ENCODE data around the gene KCNQ4. TPM values are rescaled to one million over a fixed set of nuclear protein-coding genes. Genes with fewer than 3 reads are reported as not detected.
A peak's percentile ranks its signal among the peaks of the same experiment; 100 is the strongest.

KCNQ4 gene
- polyA plus RNA-seq, 1 experiment, result 0.06 TPM

DNA sequence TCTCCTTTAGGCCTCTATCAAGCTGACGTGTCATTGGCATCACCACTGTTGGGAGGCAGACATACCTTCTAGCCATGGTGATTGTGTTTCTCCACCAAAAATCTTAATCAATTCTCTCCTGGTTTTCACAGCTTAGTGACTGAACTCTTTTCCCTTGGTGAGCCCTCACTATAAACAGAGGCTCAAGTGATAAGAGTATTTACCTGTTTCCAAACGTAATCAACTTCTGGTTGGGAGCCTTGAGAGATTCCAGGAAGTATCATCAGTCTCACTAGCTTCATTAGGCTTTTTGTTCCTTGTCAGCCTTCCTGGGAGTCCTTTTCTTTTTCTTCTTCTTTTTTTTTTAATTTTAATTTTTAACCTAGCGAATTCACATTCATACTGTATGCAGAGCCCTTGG, 33.8 kb upstream of the KCNQ4 start:
- POLR2A ChIA-PET, result interaction anchor here (0.6 kb wide), 1 partner anchor 11 kb away, joined by 3 read pairs; no protein-coding TSS in a partner anchor
- H3K4me3 ChIP-seq (ENCODE audit: low read depth, low read length), result no peak overlapping the region
- CTCF ChIA-PET, result interaction anchor here (0.8 to 1.0 kb wide), 2 partner anchors 15 to 16 kb away, joined by 3 read pairs; no protein-coding TSS in a partner anchor
- no peaks in the 10 kb centered on the region for H3K27me3 ChIP-seq (ENCODE audit: control insufficient read depth, insufficient read depth, low read length)
- no peak for DNase-seq (ENCODE audit: low read depth)
- no peaks in the 10 kb centered on the region; the same call in 1 of the 2 replicates for H3K36me3 ChIP-seq (ENCODE audit: control insufficient read depth, insufficient read depth, low read length)
- TF ChIP-seq, protein P1, sequence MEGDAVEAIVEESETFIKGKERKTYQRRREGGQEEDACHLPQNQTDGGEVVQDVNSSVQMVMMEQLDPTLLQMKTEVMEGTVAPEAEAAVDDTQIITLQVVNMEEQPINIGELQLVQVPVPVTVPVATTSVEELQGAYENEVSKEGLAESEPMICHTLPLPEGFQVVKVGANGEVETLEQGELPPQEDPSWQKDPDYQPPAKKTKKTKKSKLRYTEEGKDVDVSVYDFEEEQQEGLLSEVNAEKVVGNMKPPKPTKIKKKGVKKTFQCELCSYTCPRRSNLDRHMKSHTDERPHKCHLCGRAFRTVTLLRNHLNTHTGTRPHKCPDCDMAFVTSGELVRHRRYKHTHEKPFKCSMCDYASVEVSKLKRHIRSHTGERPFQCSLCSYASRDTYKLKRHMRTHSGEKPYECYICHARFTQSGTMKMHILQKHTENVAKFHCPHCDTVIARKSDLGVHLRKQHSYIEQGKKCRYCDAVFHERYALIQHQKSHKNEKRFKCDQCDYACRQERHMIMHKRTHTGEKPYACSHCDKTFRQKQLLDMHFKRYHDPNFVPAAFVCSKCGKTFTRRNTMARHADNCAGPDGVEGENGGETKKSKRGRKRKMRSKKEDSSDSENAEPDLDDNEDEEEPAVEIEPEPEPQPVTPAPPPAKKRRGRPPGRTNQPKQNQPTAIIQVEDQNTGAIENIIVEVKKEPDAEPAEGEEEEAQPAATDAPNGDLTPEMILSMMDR (IDR thresholded peaks at IDR 0.05; ENCODE audit: insufficient read depth, low read depth, low read length), result no peak

DNA sequence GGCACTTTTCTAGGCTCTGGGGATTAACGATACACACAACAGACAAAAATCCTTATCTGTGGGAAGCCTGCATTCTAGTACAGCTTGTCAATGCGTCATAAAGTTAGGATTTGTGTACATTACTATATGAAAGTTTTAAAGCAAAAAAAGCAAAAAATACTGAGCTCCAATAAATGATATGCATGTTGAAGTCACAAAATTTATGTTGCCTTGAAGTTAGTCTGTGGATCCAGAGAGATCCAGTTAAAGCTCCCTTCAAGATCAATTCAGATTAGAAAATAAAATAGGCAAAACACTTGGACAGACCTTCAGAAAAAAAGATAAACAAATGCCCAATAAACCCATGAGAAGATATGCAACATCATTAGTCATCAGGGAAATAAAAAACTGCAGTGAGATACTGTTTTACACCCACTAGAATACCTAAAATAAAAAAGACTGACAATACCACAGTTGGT, 33.1 kb upstream of the KCNQ4 start:
- ChIA-PET POLR2A (interaction anchor here (0.6 kb wide), 1 partner anchor 11 kb away, joined by 3 read pairs; no protein-coding TSS in a partner anchor), CTCF (interaction anchor here (0.6 to 1.0 kb wide), 3 partner anchors 10 to 15 kb away, joined by 3 to 4 read pairs (median 3); no protein-coding TSS in a partner anchor)
- Histone ChIP-seq H3K36me3 (ENCODE audit: control insufficient read depth, insufficient read depth, low read length) (peaks cover 2% of the 10 kb centered on the region), H3K27me3 (ENCODE audit: control insufficient read depth, insufficient read depth, low read length) (no peaks in the 10 kb centered on the region), H3K4me3 (ENCODE audit: low read depth, low read length) (no peak overlapping the region)
- DNase-seq (ENCODE audit: low read depth), result peak; percentile 52
- TF ChIP-seq, protein P1 (IDR thresholded peaks at IDR 0.05; ENCODE audit: insufficient read depth, low read depth, low read length), result no peak

DNA sequence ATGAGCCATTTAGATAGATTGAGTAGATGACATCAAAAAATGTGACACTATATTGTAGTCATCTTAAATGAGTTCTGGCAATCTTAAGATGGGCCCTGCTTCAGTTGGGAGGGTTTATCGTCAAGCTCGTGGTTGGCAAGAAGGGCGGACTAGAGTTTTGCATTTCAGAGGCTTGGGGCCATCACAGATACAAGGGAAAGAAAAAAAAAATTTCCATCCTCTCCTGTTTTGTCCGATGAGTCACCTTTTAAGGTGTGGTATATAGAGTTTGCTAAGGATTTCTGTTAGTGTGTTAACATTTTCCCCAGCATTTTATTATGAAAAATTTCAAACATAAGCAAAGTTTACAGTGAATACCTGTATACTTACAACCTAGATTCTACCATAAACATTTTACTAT, 31.8 kb upstream of the KCNQ4 start:
- TF ChIP-seq, protein P1 (IDR thresholded peaks at IDR 0.05; ENCODE audit: insufficient read depth, low read depth, low read length), result no peak
- no peak overlapping the region for H3K4me3 ChIP-seq (ENCODE audit: low read depth, low read length)
- POLR2A ChIA-PET, result no interaction called here
- DNase-seq (ENCODE audit: low read depth), result no peak
- H3K36me3 ChIP-seq (ENCODE audit: control insufficient read depth, insufficient read depth, low read length), result peaks cover 3% of the 10 kb centered on the region
- CTCF ChIA-PET, result interaction anchor here (3.5 kb wide), 1 partner anchor 23 kb away, joined by 18 read pairs; no protein-coding TSS in a partner anchor
- no peaks in the 10 kb centered on the region for H3K27me3 ChIP-seq (ENCODE audit: control insufficient read depth, insufficient read depth, low read length)

DNA sequence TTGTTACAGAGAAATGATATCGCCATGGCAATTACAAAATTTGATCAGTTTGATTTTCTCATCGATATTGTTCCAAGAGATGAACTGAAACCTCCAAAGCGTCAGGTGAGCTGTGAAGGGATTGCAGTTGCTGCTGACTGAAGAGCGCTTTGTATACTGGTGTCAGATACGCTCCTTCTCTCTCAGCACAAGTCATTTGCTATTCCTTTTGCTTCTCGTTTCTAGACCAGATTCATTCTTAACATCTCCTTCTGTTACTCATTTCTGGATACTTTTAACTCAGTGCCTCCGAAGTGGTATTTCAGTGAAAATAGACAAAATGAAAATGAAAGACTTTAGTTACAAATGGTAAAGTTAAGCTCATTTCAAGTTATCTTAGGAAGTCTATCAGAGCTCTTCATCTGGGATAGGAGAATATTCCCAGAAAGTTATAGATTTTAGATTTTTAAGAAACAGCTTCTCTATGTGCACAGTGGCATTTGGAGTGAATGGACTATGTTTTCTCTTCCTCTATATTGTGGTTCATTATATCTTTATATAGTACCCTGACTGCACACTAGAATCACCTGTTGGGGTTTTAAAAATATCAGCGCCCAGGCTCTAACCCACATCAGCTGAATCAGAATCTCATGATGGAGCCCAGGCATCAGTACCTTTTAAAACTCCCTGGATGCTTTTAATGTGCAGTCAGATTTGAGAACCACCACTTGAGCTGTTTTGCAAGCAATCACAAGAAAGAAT, 30.3 kb upstream of the KCNQ4 start:
- ChIA-PET POLR2A (no interaction called here), CTCF (interaction anchor here (0.9 to 3.5 kb wide), 4 partner anchors 9 to 21 kb away, joined by 3 to 18 read pairs (median 6); no protein-coding TSS in a partner anchor)
- TF ChIP-seq, protein P1 (IDR thresholded peaks at IDR 0.05; ENCODE audit: insufficient read depth, low read depth, low read length), result no peak
- Histone ChIP-seq H3K27me3 (ENCODE audit: control insufficient read depth, insufficient read depth, low read length) (no peaks in the 10 kb centered on the region), H3K36me3 (ENCODE audit: control insufficient read depth, insufficient read depth, low read length) (peaks cover 9% of the 10 kb centered on the region), H3K4me3 (ENCODE audit: low read depth, low read length) (no peak overlapping the region)
- no peak for DNase-seq (ENCODE audit: low read depth)

DNA sequence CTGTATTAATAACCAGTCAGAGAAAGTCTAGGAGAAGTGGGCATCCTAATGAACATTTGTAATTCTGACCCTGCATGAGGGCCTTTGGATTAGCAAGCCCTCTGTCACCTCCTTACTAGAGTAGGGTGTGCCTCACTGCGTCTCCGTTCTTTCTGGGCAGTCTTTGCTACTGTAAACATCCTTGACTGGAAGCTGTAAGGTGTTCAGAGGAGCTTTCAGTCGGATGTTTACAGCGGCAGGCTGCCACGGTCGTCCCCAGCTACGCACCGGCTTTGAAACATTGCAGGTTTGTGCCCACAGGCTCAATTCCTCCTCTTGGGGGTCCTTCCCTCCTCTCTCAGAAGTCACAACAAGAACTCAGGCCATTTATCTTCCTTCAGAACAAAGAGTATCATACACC, 29.4 kb upstream of the KCNQ4 start:
- POLR2A ChIA-PET, result no interaction called here
- H3K4me3 ChIP-seq (ENCODE audit: low read depth, low read length), result no peak overlapping the region
- TF ChIP-seq, protein P1 (IDR thresholded peaks at IDR 0.05; ENCODE audit: insufficient read depth, low read depth, low read length), result no peak
- peaks cover 9% of the 10 kb centered on the region for H3K36me3 ChIP-seq (ENCODE audit: control insufficient read depth, insufficient read depth, low read length)
- DNase-seq (ENCODE audit: low read depth), result no peak
- CTCF ChIA-PET, result interaction anchor here (1.4 to 3.5 kb wide), 4 partner anchors 11 to 198 kb away, joined by 3 to 18 read pairs (median 6); no protein-coding TSS in a partner anchor
- H3K27me3 ChIP-seq (ENCODE audit: control insufficient read depth, insufficient read depth, low read length), result no peaks in the 10 kb centered on the region

Measured in BJ (cell line).